Hematopoietic multipotent progenitor cell treated with erythropoietin and hydrocortisone succinate and interleukin-3 and kit ligand, for 4 days (in vitro differentiated cells): ENCODE measurements around the gene NDUFA6.
"Not testable (repeated sequence)": the region's sequence is repeated elsewhere in the genome, so short reads cannot be mapped to it uniquely, and the experiment has no call there.

Experiments used
- DNase-seq: peaks from one replicate; pipeline ENCODE4 v3.0.0-alpha.2; 2015

NDUFA6 gene

DNA sequence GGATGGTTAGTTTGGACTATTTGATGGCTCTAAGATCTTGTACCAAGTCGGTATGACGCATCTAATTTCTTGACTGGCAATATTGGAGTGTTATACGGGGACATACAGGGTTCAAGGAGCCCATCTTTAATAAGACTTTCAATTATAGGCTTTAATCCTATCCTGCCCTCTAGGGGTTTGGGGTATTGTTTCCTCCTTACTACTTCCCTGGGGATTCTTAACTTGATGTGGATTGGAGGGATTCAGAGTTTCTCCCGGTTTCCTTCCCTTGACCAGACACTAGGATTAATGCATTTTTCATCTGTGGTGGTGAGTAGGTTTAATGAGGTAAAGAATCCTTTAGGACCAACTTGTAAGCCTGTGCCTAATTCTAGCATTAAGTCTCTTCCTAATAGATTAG lies 21.2 kb upstream of the NDUFA6 start:
- no peak for DNase-seq

DNA sequence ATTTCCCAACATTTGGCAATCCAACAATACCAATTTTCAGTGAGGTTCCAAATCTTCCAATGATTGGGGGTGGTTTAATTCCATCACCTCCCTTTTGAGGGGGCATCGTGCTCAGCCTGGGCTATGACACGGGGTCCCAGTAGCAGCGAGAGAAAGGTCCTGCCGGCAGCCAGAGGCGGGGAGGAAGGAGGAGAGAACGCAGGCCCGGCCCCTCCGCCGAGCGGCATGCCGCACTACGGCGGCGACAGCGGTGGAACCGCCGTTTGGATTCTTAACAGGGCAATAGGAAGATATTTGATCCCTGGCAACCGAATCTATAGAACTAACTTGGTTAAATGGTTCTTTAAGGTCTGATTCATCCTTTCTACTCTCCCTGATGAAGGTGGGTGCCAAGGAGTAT lies 18.3 kb upstream of the NDUFA6 start:
- DNase-seq, result no peak

DNA sequence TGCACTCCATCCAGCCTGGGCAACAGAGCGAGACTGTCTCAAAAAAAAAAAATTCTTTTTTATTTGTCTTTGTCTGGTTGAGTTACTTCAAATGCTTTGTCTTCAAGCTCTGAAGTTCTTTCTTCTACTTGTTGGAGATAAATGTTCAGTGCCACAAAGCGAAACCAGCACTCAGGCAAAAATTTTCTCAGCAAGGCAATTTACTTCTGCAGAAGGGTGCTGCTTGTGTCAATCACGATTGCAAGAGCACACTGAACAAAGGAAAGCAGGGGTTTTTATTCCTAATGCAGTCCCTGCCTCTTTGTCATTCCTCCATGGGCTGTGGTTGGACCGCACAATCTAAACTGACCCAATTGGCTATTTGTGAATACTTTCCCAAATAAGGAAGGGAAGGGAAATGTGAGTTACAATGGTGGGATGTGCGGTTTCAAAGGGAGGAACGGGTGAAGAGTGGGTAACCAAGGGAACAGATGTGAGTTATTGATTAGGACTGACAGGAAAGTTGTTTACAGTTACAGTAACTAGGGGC lies 13.8 kb upstream of the NDUFA6 start:
- DNase-seq, result not testable (repeated sequence)

DNA sequence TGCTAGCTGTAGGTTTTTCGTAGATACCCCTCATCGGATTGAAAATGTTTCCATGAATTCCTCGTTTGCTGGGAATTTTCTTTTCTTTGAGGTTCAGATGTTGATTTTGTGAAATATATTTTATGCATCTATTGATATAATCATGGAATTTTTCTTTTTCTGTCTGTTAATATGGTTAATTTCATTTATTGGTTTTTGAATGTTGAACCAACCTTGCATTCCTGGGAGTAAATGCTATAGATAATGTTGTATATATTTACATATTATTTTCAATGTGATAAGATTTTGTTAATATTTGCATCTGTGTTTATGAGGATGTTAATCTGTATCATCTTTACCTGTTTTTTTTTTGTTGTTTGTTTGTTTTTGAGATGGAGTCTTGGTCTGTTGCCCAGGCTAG lies 10.6 kb upstream of the NDUFA6 start:
- DNase-seq, result no peak

DNA sequence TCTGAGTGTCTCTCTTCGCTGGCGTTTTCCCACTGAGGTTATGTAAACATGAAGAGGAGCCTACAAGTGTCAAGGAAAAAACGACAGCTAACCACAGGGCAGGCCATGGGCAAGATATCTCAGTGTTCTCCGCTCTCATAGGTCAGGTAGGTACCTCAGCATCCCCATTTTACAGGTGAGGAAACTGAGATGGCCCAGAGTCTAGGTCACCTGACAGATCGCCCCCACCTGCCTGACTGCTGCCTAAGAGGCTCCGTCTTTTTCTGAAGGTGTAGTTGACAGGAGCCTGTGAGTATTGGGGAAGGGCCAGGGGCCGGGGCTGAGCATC lies 847 bp upstream of the NDUFA6 start:
- no peak for DNase-seq

DNA sequence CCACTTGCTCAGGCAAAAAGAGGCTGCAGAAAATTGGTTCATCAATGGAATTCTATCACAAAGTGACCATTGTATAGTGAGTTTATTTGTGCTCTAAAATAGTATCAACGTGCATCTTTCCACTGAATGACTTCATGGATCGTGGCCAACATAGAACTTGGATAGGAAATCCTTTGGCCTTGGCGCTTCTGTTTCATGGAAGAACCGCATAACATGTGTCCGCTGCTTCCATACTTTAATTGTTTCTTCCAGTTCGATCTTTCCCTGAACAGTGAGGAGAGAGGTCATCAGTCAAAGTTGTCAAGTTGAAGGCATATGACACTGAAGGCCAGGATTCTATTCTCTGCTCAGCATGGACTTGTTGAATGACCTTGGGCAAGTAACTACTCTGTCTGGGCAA lies 4.5 kb downstream of the NDUFA6 start:
- no peak for DNase-seq

DNA sequence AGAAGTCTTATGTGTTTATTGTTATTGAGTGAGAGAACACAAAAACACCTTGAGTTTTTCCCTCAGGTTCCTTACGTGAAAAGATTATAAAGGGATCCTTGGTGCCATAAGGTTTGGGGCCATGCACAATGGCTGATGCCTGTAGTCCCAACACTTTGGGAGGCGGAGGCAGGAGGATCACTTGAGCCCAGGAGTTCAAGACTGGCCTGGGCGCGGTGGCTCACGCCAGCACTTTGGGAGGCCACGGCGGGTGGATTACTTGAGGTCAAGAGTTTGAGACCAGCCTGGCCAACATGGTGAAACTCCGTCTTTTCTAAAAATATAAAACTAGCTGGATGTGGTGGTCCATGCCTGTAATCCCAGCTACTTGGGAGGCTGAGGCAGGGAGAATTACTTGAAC lies 5.7 kb downstream of the NDUFA6 start:
- no peak for DNase-seq

DNA sequence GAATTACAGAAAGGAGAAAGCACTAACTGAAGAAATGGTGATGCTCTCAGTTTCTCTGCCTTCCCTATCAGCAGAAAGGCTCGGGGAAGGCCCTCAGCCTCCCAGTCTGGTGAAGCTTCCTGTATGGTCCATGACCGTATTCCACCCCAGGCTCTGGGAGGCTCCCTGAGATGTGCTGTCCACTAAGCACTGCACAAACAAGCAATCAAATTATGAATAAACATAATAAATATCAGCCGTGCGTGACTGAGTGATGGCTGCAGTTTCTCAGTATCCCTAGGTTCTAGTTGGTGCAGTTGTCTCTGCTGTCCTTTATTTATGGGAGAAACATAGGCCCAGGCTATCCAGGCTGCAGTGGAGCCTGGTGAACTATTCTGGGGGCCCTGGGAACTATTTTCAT lies 7.5 kb downstream of the NDUFA6 start:
- DNase-seq, result no peak

DNA sequence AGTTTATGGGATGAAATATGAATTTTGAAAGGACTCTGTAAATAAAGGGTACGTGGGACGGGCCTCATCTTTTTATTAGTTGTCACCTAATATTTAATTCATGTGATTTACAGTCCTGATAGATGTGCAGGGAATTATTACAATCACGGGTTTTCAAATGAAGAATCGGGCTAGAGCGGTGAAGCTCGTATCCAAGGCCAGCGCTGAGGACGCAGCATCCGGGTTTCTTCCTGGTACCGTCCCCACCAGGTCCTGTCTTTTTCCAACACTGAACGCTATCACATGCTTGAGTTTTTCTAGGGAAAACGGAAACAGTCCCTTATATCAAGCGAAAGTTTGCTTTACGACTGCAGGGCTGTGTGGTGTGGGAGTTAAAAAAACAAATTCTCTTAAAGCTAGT lies 10.3 kb downstream of the NDUFA6 start:
- peak; percentile 35 for DNase-seq

DNA sequence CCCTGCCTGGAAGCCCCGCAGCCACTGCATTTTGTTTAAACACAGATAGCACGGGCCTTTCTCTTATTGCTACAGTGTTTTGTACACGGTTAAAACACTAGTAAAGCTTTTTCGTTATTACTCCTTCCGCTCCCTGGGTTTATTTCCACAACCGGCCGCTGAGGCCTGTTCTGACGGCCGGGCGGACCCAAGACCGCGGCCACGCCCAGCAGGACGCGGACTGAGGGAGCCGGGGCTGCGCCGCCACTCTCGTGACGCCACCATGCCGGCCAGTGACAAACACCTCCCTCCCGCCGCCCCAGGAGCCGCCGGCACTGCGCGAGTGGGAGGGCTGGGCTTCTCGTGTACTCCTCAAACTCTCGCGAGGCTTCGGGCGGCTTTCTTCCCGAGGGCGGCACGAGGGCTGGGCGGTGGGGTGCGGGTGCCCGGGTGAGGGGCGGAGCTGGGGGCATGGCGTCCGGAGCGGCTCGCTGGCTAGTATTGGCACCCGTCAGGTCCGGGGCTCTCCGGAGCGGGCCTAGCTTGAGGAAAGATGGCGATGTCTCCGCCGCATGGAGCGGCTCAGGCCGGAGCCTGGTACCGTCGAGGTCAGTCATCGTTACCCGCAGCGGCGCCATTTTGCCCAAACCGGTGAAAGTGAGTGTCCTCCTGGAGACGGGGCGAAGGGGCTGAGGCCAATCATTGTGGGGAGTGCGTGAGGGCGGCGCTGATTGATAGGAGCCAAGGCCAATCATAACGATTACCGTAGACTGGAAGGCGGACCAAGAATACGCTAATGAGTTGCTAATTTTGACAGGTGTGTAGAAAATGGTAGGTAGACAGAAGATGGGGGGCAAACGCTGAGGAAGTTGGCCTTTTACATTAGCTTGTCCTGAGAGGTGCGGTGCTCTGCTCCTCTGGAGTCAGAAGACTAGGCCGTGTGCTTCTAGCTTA lies 11.0 kb downstream of the NDUFA6 start, which contains the start of gene SMDT1:
TSS of gene SMDT1 (plus strand) at position 382 of the 933 bp plus-strand sequence. CDS start at position 451, 69 bp downstream.
- DNase-seq, result peak; percentile 99

DNA sequence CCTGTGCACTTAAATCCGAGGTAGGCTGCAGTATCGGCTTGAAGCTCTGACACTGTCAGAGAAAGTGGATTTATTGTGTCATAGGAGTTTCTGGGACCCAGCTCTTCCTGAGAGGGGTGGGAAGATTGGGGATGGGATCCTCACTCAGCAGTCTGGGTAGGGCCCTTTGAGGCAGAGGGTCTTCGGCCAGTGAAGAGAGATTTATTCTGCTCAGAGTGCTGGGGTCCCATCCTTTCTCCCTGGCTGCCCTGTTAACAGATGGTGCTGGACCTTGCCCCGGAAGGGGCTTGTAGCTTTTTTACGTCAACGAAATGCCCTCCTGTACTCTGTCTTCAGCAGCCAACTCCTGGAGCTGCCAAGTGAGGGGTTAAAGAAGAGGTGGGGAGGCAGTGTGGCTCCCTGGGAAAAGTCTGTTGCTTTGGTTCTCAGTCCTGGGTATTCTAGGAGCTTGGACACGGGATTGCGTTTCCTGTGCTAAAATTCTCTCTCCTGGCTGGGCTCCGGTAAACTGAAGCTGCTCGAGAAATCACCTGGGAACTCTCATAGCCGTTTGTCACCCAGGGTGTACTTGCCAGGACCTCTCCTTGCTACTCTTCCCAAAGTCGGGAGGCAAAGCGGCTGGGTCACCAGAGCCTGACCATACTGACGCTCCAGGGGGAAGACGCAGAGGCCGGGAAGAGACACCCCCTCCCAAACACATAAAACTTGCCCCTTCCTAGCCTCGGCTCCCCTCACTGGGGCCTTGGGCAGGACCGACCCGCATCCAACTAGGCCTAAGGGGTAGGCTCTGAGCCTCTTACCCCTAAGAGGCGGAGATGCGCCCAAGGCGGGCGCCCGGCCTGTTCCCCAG lies 11.9 kb downstream of the NDUFA6 start:
- DNase-seq, result no peak

DNA sequence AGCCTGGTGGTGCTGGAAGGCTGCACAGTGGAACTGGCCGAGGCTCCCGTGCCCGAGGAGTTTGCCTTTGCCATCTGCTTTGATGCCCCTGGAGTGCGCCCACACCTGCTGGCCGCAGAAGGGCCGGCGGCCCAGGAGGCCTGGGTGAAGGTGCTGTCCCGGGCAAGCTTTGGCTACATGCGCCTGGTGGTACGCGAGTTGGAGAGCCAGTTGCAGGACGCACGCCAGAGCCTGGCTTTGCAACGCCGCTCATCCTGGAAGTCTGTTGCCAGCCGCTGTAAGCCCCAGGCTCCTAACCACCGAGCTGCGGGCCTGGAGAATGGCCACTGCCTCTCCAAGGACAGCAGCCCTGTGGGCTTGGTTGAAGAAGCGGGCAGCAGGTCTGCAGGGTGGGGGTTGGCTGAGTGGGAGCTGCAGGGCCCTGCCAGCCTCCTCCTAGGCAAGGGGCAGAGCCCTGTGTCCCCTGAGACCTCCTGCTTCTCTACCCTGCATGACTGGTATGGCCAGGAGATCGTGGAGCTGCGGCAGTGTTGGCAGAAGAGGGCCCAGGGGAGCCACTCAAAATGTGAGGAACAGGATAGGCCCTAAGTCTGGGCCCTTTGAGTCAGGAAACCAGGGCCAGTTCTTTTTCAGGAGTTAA lies 13.0 kb downstream of the NDUFA6 start:
- no peak for DNase-seq

DNA sequence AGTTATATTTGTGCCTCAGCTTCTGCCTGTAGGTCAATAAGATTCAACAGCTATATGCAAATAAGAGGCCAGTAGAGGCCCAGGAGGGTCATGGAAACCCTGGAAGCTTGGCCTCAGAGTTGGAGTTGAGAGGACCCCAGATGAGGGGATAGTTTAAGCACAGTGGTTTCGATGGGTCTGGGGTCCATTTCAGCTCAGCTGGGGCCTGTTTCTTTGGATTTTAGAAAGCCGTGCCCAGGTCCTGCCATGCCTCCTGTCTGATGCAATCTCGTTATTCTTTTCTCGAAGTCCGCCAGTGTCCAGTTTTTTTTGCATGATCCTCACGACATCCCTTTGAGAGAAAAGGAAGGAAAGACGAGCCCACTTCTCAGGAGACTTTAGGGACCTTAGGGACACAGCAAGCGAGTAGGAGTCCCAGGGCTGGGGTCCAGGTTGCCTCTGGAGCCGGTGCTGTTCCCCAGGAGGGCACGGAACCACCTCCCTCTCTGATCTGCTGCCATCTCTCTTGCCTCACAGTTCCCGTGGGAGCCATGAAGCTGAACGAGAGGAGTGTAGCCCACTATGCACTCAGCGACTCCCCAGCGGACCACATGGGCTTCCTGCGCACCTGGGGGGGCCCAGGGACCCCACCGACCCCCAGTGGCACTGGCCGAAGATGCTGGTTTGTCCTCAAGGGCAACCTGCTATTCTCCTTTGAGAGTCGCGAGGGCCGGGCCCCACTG lies 13.6 kb downstream of the NDUFA6 start:
- no peak for DNase-seq

DNA sequence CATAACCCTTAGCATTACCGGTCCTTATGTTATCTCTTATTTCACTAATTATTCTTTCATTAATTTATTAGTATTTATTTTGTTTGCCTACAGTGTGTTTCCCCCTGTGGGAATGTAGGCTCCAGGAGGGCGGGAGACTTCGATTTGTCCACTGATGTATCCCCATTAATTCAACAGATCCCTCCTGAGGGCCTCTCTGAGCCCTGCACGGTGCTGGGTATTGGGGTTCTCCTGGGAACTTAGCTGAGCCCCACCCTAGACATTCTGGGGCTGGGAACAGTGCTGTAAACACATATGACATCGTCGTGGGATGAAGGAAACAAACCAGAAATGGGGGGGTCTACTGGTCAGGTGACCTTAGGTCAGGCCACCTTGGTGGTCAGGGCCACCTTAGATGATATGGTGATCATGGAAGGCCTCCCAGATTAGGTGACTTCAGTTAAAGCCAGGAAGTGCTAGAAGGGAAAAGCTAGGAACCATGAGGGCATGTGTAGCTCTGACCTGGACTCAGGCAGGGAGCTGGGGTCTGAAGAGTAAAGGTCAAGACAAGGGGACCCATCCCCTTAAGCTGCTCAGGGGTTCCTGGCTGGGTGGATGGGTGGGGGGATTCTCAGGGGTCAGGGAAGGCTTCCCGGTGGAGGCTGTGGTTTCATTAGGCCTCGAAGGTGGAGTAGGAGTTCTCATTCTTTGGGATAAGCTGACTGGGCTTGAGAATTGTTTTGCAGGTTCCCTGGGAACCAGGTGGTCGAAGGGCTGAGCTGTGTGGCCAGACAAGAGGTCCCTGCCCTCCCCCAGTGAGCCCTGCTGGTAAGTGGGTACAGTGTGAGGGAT lies 15.5 kb downstream of the NDUFA6 start:
- no peak for DNase-seq

DNA sequence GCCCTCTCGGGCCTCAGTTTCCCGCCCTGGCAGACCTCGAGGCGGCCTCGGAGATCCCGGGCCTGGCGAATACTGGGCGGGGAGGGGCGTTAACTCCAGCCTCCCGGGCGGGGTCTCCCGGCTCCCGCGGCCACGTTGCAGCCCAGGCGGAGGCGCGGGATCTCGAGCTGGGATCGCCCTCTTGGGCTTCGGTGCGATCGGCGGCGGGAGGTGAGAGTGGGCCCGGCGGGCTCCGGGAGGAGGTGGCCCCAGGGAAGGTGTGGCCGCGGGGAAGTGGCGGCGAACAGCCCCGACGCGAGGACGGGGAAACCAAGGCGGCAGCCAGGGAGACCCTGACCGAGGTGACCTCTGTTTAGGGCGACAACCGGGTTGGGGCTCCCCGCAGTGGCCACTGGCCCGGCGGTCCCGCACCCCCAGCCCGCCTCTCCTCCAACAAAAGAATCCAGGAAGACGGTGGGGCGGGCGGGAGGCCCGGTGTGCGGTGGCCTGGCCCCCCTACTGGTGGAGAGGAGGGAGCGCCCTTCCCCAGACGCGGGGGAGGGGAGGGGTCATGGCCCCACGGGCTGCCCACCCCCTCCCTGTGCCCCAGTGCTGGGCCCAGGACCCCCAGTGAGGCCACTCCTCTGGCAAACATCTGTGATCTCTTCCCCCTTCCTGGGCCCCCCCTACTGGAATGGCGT lies 16.3 kb downstream of the NDUFA6 start, which contains the start of gene PHETA2:
TSS of gene PHETA2 (plus strand) at position 117 of the 680 bp plus-strand sequence. CDS start 3,046 bp downstream, outside the sequence.
- peak; percentile 74 for DNase-seq

DNA sequence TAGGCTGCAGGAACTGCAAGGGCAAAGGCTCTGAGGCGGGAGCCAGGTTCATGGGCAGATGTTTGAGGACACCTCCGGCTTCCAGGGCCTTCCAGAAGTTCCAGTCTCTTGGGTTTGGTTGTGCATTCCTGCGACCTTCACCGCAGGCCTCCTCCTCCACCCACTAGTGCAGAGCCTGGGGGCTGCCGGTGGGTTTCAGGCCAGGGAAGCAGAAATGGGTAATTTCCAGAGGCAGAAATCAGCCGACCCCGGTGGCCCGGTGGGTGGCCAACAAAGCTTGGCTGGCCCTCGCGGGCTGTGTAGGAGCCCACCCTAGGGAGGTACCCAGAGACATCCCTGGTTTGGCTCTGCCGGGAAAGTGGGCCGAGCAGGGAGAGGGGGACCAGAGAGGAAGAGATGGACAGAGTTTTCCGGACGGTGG lies 16.9 kb downstream of the NDUFA6 start:
- DNase-seq, result no peak

DNA sequence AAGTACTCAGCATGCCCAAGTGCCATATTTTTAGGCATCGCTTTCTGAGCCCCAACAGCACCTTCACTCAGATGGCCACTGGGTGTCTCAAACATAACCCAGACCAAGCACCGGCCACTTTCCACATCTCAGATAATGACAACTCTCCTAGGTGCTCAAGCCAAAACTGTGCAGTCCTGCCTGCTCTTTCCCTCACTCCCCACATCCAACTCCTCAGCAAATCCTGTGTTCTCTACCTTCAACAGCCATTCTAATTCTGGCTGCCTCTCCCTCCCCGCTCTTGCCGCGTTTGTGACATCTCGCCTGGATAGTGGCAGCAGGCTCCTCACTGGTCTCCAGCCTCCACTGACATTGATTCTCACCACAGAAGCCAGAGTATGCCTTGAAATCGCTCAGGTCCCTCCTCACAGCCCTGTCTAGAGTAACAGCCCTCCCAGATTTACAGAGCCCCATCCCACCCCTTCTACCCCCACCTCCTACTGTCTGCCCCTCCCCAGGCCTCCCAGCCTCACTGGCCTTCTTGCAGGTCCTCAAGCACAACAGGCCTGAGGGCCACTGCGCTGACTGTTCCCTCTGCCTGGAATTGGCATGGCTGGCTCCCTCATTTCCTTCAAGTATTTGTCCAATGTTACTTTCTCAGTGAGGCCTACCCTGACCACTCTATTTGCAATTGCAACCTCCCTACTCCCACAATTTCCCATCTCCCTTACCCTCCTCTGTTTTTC lies 17.8 kb downstream of the NDUFA6 start:
- peak; percentile 56 for DNase-seq

DNA sequence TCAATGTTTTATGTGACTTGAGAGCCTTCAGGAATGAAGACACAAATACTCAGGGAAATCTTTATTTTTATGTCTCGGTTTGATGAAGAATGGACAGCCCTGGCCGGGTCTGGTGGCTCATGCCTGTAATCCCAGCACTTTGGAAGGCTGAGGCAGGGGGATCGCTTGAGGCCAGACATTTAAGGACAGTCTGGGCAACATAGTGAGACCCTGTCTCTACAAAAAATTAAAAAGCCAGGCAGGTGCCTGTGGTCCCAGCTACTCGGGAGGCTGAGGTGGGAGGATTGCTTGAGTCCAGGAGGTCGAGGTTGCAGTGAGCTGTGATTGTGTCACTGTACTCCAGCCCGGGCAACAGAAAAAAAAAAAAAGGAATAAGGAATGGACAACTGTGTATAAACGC lies 19.1 kb downstream of the NDUFA6 start:
- DNase-seq, result not testable (repeated sequence)

DNA sequence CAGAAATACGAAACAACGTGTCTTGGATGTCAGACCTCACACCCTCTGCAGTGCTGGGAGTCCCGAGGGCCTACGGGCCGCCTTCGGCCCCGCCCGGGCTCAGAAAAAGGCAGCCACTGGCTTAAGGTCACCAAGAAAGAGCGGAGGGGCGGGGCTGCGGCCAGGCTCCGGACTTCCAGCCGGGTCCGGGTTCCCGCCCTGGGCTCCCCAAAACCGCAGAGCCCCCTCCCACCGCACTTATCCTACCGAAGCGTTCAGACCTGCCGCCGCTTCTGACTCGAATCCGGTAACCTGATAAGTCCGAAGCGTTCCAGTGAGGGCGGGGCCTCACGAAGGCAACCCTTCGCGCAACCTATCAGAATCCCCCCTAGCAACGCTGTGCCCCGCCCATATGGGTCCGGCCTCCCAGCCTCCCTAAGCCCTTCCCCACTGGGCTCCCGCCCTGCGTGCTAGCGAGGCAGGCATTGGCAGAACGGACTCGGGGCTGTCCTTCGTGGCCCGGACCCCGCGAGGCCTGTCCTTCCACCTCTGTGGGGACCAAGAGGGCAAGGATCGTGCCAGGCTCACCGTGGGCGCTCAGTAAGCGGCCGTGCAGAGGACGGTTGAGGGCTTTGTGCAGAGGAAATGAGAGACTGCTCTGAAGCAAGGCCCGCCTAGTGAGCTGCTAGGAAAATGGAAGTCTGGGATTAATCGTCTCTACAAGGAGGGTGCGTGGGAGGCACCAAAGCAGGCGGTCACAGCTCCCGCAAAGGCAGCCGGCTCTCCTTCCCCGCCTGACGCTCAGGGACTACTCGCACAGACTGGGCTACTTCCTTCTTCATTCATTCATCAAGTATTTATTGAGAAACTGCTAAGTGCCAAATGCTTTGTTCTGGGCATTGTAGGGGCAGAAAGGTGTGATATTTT lies 19.8 kb downstream of the NDUFA6 start, which contains the start of gene NAGA:
TSS of gene NAGA (minus strand) at position 296 of the 906 bp plus-strand sequence. CDS start 515 bp downstream, outside the sequence.
- peak; percentile 100 for DNase-seq
